ENCODE data around the gene PSMD8.

The PSMD8 gene

DNA sequence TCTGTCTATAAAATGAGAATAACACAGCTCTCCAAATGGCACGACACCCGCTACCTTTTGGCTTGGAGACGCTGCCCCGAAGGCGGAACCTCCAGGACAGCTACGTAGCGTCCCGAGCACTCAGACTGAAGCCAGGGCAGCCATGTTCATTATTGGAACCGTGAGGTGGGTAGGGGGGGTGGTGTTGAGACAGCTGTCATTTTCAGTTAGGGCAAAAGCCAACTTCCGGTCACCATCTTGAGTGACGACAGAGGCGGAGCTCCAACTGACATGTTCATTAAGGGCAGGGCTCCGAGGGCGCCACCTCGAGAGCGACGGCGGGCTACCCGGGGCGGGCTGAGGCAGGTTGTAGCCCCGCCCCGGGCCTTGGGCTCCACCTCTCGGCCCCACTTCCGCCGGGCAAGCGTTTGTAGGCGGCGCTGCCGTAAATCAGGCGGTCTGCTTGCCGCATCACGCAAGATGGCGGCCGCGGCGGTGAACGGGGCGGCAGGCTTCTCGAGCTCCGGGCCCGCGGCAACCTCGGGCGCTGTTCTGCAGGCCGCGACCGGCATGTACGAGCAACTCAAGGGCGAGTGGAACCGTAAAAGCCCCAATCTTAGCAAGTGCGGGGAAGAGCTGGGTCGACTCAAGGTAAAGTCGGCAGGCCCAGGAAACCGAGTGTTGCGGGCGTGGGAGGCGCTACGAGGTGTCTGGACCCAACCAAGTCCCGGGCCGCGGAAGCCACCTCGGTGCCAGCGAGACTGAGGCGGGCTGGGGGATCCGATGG lies at the start of gene PSMD8:
Gene PSMD8 (plus strand): TSS at position 240 of the 766 bp plus-strand sequence. CDS start 31 bp downstream, at position 271.
- Histone ChIP-seq H3K4me3 (ENCODE audit: insufficient read depth, low read length, poor library complexity, severe bottlenecking) (peak within 1 kb of the TSS; percentile 93), H4K20me1 (ENCODE audit: low read depth, low read length) (no peaks in the 10 kb centered on the region; the same call in 1 of the 2 replicates), H3K9me2 (replicated peaks; ENCODE audit: insufficient read depth, low read length) (no peaks in the 10 kb centered on the region), H2AFZ (ENCODE audit: low read depth, low read length, severe bottlenecking) (peak within 1 kb of the TSS; percentile 68), H3K27ac (ENCODE audit: low read depth, low read length) (peak within 1 kb of the TSS; percentile 55), H3K36me3 (ENCODE audit: low read length) (no peaks in the 10 kb centered on the region), H3K4me2 (ENCODE audit: low read depth, low read length, poor library complexity, severe bottlenecking) (peak within 1 kb of the TSS; percentile 93), H3K9me3 (ENCODE audit: insufficient read depth, low read length) (no peaks in the 10 kb centered on the region), H3F3A (ENCODE audit: insufficient read depth) (no peaks in the 10 kb centered on the region; the same call in 1 of the 2 replicates), H3K79me2 (ENCODE audit: insufficient read depth, low read length) (peaks cover 26% of the 10 kb centered on the region), H3K27me3 (ENCODE audit: low read length) (no peaks in the 10 kb centered on the region), H3K9ac (ENCODE audit: low read length) (peak within 1 kb of the TSS; percentile 80)
- TF ChIP-seq CTCF (IDR thresholded peaks at IDR 0.05; ENCODE audit: insufficient read depth, low read length, poor library complexity, severe bottlenecking) (no peak), EZH2phosphoT487 (conservative IDR thresholded peaks at IDR 0.05; ENCODE audit: low read length) (no peak)

GRCh38 chr19:38326591-38326990 lies 47.8 kb upstream of the PSMD8 start:
- H3K36me3 ChIP-seq (ENCODE audit: low read length) = no peaks in the 10 kb centered on the region
- H3K9ac ChIP-seq (ENCODE audit: low read length) = no peak overlapping the region
- no peak overlapping the region for H2AFZ ChIP-seq (ENCODE audit: low read depth, low read length, severe bottlenecking)
- no peak overlapping the region for H3K27ac ChIP-seq (ENCODE audit: low read depth, low read length)
- H3K4me3 ChIP-seq (ENCODE audit: insufficient read depth, low read length, poor library complexity, severe bottlenecking) = no peak overlapping the region
- H3K9me3 ChIP-seq (ENCODE audit: insufficient read depth, low read length) = no peaks in the 10 kb centered on the region
- no peak for TF ChIP-seq CTCF (IDR thresholded peaks at IDR 0.05; ENCODE audit: insufficient read depth, low read length, poor library complexity, severe bottlenecking)
- no peak overlapping the region for H3K4me2 ChIP-seq (ENCODE audit: low read depth, low read length, poor library complexity, severe bottlenecking)
- no peaks in the 10 kb centered on the region for H3F3A ChIP-seq (ENCODE audit: insufficient read depth)
- no peaks in the 10 kb centered on the region for H4K20me1 ChIP-seq (ENCODE audit: low read depth, low read length)
- H3K79me2 ChIP-seq (ENCODE audit: insufficient read depth, low read length) = no peaks in the 10 kb centered on the region
- H3K9me2 ChIP-seq (replicated peaks; ENCODE audit: insufficient read depth, low read length) = no peaks in the 10 kb centered on the region
- no peaks in the 10 kb centered on the region for H3K27me3 ChIP-seq (ENCODE audit: low read length)

GRCh38 chr19:38329651-38330050 lies 44.7 kb upstream of the PSMD8 start:
- H3K36me3 ChIP-seq (ENCODE audit: low read length) = no peaks in the 10 kb centered on the region
- H3K9ac ChIP-seq (ENCODE audit: low read length) = no peak overlapping the region

More at GRCh38 chr19:38329651-38330050, 44.7 kb upstream of the PSMD8 start:
- no peak overlapping the region for H3K4me3 ChIP-seq (ENCODE audit: insufficient read depth, low read length, poor library complexity, severe bottlenecking)
- no peaks in the 10 kb centered on the region for H3K27me3 ChIP-seq (ENCODE audit: low read length)
- no peaks in the 10 kb centered on the region for H3F3A ChIP-seq (ENCODE audit: insufficient read depth)
- no peaks in the 10 kb centered on the region for H4K20me1 ChIP-seq (ENCODE audit: low read depth, low read length)
- no peak for TF ChIP-seq EZH2phosphoT487 (conservative IDR thresholded peaks at IDR 0.05; ENCODE audit: low read length)
- TF ChIP-seq CTCF (IDR thresholded peaks at IDR 0.05; ENCODE audit: insufficient read depth, low read length, poor library complexity, severe bottlenecking) = no peak
- no peaks in the 10 kb centered on the region for H3K9me3 ChIP-seq (ENCODE audit: insufficient read depth, low read length)
- no peaks in the 10 kb centered on the region for H3K79me2 ChIP-seq (ENCODE audit: insufficient read depth, low read length)
- no peaks in the 10 kb centered on the region for H3K9me2 ChIP-seq (replicated peaks; ENCODE audit: insufficient read depth, low read length)
- no peak overlapping the region for H3K27ac ChIP-seq (ENCODE audit: low read depth, low read length)
- H2AFZ ChIP-seq (ENCODE audit: low read depth, low read length, severe bottlenecking) = no peak overlapping the region
- no peak overlapping the region for H3K4me2 ChIP-seq (ENCODE audit: low read depth, low read length, poor library complexity, severe bottlenecking)

Data from SU-DHL-6 (cell line).